GM19452 (cell line): ENCODE results near the gene FAM237B.
"Not testable (repeated sequence)": the region's sequence is repeated elsewhere in the genome, so short reads cannot be mapped to it uniquely, and the experiment has no call there.

Source experiments
- ATAC-seq: cut with Tn5 transposase; IDR thresholded peaks from one replicate; pipeline ENCODE4 v1.9.1; 2021; ENCODE audit not compliant: unreplicated experiment

The FAM237B gene

DNA sequence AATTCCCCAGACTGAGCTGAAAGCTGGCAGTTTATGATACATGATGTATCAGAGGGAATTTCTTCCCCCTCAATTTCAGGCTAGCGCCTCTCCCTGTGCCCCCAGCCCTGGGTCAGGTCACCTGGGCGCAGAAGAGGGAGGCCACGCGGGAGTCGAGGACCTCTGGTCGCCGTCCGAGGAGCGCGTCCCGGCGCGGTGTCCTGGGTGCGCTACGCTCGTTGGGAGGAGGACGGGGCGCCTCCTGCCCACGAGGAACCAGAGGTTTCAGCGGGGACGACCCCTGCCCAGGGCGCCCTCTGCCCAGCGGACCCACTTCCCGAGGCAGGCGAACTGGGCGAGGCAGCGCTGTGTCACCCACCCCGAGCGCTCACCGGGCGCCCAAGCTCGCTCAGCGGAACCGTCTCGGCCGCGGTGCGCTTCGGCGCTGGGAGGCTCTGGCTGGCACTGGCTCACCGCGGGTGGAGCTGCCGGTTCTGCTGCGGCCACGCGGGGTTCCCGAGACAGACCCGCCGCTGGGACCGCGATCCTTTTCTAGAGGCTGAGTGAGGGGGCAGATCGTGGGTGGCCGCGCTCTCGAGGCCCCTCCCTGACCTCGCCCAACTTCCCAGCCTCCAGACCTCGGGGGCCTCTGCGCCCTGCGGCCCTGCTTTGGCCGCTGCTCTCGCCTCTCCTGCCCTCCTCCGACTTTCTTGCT, at the start of gene FAM237B:
Gene FAM237B, minus strand, starts transcription at position 504 of the 694 bp plus-strand sequence. CDS start 1,556 bp downstream, outside the sequence.
- ATAC-seq, result no peak

DNA sequence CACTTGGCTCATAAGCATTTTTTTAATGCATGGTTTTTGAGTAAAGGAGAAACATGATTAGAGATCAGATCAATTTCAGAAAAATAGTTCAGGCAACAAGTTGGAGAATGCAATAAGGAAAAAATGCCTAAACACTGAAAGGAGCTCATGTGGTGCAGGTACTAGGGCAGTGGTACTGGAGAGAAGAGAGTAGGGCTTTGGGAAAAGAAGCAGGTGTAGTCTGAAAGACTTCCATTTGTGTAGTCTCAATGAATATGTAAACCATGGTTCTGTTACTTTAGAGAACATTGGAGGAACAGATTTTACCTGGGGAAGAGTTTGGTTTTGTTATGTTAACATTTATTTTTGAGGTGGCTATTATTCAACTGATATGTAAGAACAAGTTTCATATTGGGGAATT, 30.9 kb upstream of the FAM237B start:
- ATAC-seq, result no peak

DNA sequence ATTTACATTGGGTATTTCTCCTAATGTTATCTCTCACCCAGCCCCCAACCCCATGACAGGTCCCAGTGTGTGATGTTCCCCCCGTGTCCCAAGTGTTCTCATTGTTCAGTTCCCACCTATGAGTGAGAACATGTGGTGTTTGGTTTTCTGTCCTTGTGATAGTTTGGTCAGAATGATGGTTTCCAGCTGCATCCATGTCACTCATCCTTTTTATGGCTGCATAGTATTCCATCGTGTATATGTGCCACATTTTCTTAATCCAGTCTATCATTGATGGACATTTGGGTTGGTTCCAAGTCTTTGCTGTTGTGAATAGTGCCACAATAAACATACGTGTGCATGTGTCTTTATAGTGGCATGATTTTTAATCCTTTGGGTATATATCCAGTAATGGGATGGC, 28.9 kb upstream of the FAM237B start:
- ATAC-seq, result not testable (repeated sequence)

DNA sequence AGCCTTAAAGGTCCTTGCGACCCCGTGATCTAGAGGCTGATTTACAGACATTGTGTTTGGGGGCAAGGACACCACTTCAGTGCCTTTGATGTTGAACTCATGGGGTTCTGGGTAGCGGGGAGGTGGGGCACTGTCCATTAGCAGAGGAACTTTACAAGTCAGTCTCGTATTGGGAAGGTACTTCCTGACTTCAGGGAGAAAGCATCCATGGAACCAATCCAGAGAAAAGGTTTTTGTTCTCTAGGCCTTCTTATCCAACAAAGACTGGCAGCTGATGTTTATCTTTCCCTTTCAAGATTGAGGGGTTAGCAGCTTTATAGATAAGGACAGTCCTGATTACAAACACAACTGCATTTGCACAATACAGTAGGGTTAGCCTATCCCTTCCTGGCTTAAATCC, 28.2 kb upstream of the FAM237B start:
- no peak for ATAC-seq

DNA sequence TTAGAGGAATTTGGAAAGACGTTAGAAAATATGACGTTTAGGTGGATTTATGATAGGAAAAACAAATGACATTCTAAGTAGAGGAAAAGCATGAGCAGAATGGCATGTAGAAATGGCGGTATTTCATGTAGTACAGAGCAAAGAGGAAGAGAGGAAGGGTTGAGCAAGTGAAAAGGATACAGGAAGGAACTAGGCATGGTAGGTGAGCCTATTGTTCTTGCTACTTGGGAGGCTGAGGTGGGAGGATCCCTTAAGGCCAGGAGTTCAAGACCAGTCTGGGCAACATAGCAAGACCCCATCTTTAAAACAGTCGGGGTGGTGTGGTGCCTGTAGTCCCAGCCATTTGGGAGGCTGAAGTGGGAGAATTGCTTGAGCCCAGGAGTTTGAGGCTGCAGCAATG, 26.7 kb upstream of the FAM237B start:
- ATAC-seq, result no peak

DNA sequence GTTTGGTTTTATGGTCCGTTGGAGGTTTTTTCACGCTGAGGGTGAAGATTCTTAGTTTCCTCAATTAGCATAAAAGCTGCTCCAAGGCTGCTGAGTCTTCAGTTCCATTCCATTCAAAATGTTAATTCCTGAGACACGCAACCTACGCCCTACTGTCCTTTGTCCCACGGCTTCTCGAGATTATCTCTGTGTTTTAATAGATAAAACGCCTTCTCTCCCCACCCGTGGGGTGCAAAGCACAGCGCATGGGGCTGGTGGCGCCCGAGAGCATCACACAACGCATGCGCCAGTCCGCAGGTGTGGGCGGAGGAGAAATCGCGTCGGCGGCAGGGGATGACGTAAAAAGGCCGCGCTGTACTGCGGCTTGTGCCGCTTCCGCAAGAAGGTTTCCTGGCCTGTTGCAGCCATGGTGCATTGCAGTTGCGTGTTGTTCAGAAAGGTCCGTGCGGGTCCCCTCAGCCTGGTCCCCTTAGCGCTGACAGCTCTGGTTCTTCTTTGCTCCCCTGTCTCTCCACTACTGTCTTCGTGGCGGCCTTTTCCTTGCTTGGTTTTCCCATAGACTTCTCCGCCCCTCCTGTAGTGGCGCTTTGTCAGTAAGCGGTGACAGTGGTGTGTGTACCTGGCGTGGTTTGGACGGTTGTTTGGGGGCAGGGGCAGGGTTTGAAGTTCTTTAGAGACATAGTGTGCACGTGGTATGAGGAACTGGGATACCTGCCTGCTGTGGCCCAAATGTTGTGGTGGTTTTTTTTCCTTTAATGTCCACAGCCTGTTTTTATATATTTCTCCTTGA, 25.4 kb upstream of the FAM237B start, which contains the start of gene GTPBP10:
Gene GTPBP10, plus strand, starts transcription at position 381 of the 790 bp plus-strand sequence. Its CDS starts 26 bp downstream, at position 407.
- peak; percentile 96 for ATAC-seq

DNA sequence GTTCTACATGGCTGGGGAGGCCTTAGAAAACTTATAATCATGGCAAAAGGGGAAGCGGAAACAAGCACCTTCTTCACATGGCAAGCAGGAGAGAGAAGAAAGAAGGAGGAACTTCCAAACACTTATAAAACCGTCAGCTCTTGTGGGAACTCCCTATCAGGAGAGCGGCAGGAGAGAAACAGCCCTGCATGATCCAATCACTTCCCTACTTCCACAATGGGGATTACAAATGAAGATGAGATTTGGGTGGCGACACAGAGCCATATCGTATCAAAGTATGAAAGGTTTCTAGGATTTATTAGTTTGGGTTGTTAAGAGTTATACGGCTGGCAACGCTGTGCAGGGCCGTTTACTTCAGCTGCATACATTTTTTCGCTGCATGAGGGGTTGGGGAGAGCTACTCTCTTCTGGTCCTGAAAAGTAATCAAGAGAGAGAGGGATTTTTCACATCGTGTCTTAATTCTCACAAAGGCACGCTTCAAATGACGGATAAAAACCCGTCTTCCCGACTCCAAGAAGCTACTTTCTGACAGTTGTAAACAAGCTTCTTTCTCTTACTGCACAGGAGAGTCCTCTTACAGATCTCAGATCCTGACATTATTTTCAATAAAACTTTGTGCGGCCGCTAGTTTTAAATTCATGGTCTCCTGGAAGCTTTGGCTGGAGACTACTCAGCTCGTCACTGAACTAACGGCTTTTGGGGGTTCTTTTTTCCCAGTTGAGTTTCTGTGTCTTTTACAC, 24.7 kb upstream of the FAM237B start:
- ATAC-seq, result peak; percentile 12

DNA sequence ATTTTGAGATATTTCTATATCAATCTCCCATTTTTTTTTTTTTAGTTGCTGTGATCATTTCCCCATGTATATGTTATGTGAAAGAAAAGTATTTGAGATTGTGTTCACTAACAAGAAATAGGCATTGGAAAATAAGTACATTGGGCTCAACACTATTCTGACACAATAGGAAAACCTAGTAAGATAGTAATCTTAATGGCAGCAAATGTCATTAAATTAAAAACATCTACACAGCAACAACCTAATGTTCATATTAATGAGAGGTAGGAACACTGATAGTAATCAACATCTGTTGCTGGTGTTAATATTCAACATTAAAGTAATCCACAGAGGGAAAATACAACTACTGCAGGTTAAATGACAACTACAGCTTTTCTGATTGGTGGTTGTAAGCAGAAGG, 23.9 kb upstream of the FAM237B start:
- ATAC-seq, result no peak

DNA sequence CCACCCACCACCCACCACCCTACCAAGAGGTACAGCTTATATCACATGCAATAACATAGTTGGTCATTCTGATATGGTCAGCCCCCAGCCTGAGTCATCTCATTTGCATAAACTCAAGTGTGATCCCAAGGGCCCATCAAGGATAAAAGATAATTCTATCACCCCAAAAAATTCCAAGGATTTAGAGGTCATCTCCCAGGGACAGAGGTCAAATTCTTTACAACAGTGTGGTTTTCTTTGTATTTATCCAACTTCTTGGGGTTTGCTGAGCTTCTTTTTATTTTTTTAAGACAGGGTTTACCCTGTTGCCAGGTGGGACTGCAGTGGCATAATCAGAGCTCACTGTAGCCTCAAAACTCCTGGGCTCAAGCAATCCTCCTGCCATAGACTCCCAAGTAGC, 16.0 kb upstream of the FAM237B start:
- no peak for ATAC-seq

DNA sequence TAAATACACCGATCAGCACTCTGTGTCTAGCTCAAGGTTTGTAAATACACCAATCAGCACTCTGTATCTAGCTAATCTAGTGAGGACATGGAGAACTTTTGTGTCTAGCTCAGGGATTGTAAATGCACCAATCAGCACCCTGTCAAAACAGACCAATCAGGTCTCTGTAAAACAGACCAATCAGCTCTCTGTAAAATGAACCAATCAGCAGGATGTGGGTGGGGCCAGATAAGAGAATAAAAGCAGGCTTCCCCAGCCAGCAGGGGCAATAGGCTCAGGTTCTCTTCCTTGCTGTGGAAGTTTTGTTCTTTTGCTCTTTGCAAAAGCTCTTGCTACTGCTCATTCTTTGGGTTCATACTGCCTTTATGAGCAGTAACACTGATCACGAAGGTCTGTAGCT, 13.8 kb upstream of the FAM237B start:
- ATAC-seq, result not testable (repeated sequence)

DNA sequence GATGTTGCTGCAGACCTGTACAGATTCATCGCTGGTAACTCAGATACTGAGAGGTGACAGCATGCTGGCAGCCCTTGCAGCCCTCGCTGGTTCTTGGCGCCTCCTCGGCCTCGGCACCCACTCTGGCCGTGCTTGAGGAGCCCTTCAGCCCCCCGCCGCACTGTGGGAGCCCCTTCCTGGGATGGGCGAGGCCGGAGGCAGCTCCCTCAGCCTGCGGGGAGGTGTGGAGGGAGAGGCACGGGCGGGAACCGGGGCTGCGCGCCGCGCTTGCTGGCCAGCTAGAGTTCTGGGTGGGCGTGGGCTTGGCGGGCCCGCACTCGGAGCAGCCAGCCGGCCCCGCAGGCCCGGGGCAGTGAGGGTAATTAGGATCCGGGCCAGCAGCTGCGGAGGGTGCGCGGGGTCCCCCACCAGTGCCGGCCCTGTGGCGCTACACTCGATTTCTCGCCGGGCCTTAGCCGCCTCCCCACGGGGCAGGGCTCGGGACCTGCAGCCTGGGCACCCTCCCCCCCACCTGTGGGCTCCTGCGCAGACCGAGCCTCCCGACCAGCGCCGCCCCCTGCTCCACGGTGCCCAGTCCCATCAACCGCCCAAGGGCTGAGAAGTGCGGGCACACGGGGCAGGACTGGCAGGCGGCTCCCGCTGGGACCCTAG, 13.2 kb upstream of the FAM237B start:
- ATAC-seq, result no peak

DNA sequence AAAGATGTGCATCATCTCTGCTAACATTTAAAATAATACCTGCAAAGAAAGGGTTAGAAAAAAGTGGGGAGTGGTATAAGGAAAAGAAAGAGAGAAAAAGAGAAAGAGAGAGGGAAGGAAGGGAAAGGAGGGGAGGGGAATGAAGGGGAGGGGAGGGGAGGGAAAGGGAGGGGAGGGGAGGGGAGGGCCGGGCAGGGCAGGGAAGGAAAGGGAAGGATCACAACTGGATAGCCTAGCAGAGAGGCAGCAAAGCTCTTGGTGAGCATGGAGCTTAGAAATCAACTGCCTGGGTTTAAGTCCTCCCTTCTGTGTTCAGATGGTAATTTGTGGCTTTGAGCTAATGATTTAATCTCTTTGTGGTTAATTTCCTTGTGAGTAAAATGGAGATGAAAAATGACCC, 5.4 kb upstream of the FAM237B start:
- no peak for ATAC-seq

DNA sequence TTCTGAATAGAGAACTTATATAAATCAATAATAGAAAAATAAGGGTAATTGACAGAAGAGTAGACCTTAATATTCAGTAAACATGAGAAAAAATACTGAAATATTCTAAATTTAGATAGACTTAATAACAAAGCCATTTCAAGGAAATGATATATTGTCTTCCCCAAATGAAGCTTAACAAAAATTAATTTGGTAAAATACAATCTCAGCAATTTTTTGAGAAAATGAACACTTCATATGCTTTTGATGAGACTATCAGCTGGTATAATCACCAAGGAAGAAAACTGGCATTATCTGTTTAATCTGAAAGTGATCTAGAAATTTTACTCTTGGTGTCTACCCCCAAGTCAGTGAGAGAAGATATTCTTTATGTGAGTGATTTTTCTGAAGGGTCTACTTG, 1.7 kb upstream of the FAM237B start:
- ATAC-seq, result no peak

DNA sequence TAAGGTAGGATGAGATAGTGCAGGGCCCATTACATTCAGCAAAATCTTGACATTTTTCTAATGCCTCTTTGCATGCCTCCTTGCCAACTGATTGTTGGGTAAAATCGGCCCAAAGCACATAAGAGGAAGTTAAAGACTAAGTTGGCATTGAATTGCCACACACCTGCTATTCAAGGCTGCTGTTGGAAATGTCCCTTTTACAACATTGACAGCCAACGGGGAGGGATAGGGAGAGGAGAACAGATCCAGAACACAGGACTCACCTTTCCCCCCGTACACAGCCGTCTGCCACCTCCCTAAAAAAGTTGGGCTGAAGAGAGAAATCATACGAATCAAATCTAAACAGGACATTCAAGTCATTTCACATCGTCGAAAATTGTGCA, 695 bp downstream of the FAM237B start:
- ATAC-seq, result no peak

DNA sequence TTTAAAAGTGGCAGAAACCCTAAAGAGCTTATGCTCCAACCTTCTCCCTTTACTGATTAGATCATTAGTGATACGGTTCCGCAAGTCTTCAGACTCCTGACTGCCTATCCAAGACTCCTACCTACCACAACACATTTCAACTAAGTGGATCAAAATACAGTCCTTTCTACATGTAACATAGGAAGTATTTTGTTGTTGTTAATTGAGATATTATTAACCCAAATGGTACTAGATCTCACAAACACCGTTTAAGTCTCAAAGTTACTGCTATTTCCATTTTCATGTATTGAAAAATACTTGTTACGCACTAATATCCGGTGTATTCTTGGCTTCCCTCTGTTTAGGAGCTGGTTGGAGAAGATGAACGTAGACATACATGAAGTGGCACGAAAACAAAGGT, 1.1 kb downstream of the FAM237B start:
- ATAC-seq, result no peak

DNA sequence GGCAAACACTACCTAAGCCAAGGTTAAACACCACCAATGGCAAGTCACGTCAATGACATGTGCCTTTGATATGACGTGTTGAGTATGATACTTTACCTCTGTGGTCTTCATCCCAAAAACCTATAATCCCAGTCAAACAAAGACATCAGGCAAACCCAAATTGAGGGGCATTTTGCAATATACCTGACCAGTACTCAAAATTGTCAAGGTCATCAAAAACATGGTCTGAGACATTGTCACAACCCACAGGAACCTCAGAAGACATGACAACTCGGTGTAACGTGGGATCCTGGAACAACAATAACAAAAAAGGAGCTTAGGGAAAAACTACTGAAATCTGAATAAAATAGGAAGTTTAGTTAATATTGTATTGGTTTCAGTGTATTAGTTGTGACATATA, 7.2 kb downstream of the FAM237B start:
- no peak for ATAC-seq

DNA sequence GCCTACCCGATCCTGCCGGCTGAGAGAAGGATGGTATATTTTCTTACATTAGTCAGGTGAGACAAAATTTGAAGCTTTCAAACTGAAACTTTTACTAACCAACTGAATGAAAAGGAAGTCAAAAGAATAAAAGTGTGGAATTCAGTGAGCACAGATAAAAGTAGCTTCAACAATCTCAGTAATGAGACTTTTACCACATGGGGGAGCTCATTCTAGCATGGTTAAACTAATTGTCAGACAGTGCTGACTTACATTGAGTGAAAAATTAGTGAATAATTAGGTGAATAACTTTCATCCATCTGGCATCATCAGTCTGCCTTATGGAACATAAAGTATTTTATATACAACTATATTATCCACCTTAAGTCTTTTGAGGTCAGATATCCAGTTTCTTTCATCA, 8.4 kb downstream of the FAM237B start:
- no peak for ATAC-seq

DNA sequence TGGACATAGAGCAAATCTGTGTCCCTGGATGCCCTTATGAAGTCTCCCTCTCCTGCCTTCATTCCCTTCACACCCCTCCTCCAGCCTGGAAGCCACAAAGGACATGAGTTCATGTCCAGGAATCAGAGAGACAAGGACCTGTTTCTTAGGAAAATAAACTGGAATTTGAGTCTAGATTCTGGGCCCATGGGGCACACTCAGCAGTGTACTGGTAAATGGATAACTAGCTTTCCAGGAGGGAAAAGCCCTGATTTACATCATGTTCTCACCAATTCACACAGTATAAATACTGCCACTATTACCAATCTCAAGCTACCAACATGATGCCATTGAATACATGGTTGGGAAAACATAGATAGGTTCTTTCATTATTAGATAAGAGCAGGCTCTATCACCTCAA, 9.9 kb downstream of the FAM237B start:
- no peak for ATAC-seq

DNA sequence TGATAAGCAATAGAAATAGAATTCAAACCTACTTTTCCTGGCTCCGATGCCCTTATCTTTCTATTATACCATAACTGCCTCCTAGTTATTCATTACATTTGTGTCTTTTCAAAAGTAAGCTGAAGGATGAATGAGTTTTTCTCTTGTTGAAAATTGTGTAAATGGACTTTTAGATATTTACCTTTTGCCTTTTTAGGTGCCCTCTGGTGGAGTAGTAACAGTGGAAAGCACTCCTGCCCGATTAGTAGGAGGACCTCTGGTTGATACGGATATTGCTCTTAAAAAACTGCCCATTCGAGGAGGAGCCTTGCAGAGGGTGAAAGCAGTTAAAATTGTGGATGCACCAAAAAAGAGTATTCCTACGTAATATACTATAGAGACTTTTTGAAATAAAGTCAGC, 11.2 kb downstream of the FAM237B start:
- no peak for ATAC-seq

DNA sequence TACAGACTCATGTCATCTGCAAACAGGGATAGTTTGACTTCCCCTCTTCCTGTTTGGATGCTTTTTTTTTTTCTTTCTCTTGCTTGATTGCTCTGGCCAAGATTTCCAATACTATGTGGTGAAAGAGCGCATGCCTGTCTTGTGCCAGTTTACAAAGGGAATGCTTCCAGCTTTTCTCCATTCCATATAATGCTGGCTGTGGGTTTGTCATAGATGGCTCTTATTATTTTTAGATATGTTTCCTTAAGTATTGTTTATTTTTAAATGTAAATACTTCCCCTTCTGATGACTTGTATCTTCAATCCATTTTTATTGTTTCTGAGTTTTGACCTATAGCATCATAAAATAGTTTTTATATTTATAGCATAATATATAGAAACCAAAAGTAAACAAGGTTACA, 17.9 kb downstream of the FAM237B start:
- ATAC-seq, result no peak
